ENCODE results near the gene DNAH8.

Gene DNAH8

GRCh38 chr6:38901802-38902522 is 186.9 kb downstream of the DNAH8 start:
- Histone ChIP-seq H3K4me3 (ENCODE audit: insufficient read depth, low read length, poor library complexity, severe bottlenecking) (no peak overlapping the region), H3K79me2 (ENCODE audit: insufficient read depth, low read length) (no peaks in the 10 kb centered on the region), H3K4me2 (ENCODE audit: low read depth, low read length, poor library complexity, severe bottlenecking) (no peak overlapping the region), H3F3A (ENCODE audit: insufficient read depth) (no peaks in the 10 kb centered on the region), H3K9me3 (ENCODE audit: insufficient read depth, low read length) (no peaks in the 10 kb centered on the region), H2AFZ (ENCODE audit: low read depth, low read length, severe bottlenecking) (no peak overlapping the region), H3K9me2 (replicated peaks; ENCODE audit: insufficient read depth, low read length) (no peaks in the 10 kb centered on the region), H3K27me3 (ENCODE audit: low read length) (peaks cover 3% of the 10 kb centered on the region; the same call in 1 of the 2 replicates), H3K36me3 (ENCODE audit: low read length) (no peaks in the 10 kb centered on the region), H3K27ac (ENCODE audit: low read depth, low read length) (no peak overlapping the region), H3K9ac (ENCODE audit: low read length) (no peak overlapping the region), H4K20me1 (ENCODE audit: low read depth, low read length) (no peaks in the 10 kb centered on the region)
- TF ChIP-seq EZH2phosphoT487 (conservative IDR thresholded peaks at IDR 0.05; ENCODE audit: low read length), result no peak
- no peak for TF ChIP-seq CTCF (IDR thresholded peaks at IDR 0.05; ENCODE audit: insufficient read depth, low read length, poor library complexity, severe bottlenecking)

DNA sequence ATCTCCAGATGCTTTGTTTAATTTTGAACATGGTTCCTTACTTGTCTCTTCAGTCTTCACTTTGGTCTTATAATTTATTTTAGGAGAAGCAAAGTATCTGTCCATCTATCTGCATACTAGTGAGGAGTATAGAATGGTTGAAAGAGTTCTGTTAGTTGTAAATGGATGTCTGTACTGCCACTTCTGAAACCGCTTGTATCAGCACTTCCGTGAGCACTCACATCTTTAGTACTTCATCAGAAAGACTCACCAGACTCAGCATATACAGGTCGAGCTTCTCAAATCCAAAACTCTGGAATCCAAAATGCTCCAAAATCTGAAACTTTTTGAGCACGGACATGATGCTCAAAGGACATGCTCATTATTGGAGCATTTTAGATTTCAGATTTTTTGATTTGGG is 191.5 kb downstream of the DNAH8 start:
- H3K4me3 ChIP-seq (ENCODE audit: insufficient read depth, low read length, poor library complexity, severe bottlenecking), result no peak overlapping the region
- TF ChIP-seq EZH2phosphoT487 (conservative IDR thresholded peaks at IDR 0.05; ENCODE audit: low read length) (no peak), CTCF (IDR thresholded peaks at IDR 0.05; ENCODE audit: insufficient read depth, low read length, poor library complexity, severe bottlenecking) (no peak)

GRCh38 chr6:38907264-38907663 is 192.2 kb downstream of the DNAH8 start:
- Histone ChIP-seq H3K27ac (ENCODE audit: low read depth, low read length) (no peak overlapping the region), H3K4me2 (ENCODE audit: low read depth, low read length, poor library complexity, severe bottlenecking) (no peak overlapping the region), H3F3A (ENCODE audit: insufficient read depth) (no peaks in the 10 kb centered on the region), H3K9me2 (replicated peaks; ENCODE audit: insufficient read depth, low read length) (no peaks in the 10 kb centered on the region), H2AFZ (ENCODE audit: low read depth, low read length, severe bottlenecking) (no peak overlapping the region), H3K27me3 (ENCODE audit: low read length) (peaks cover 3% of the 10 kb centered on the region; the same call in 1 of the 2 replicates), H3K9ac (ENCODE audit: low read length) (no peak overlapping the region), H3K4me3 (ENCODE audit: insufficient read depth, low read length, poor library complexity, severe bottlenecking) (no peak overlapping the region), H3K36me3 (ENCODE audit: low read length) (no peaks in the 10 kb centered on the region), H3K9me3 (ENCODE audit: insufficient read depth, low read length) (no peaks in the 10 kb centered on the region), H4K20me1 (ENCODE audit: low read depth, low read length) (no peaks in the 10 kb centered on the region), H3K79me2 (ENCODE audit: insufficient read depth, low read length) (no peaks in the 10 kb centered on the region)
- TF ChIP-seq CTCF (IDR thresholded peaks at IDR 0.05; ENCODE audit: insufficient read depth, low read length, poor library complexity, severe bottlenecking), result no peak
- no peak for TF ChIP-seq EZH2phosphoT487 (conservative IDR thresholded peaks at IDR 0.05; ENCODE audit: low read length)

More for the DNA sequence above, 191.5 kb downstream of the DNAH8 start:
- H2AFZ ChIP-seq (ENCODE audit: low read depth, low read length, severe bottlenecking), result no peak overlapping the region
- H3K9me3 ChIP-seq (ENCODE audit: insufficient read depth, low read length), result no peaks in the 10 kb centered on the region
- peaks cover 3% of the 10 kb centered on the region; the same call in 1 of the 2 replicates for H3K27me3 ChIP-seq (ENCODE audit: low read length)
- H3K9me2 ChIP-seq (replicated peaks; ENCODE audit: insufficient read depth, low read length), result no peaks in the 10 kb centered on the region
- H3K4me2 ChIP-seq (ENCODE audit: low read depth, low read length, poor library complexity, severe bottlenecking), result no peak overlapping the region
- H3K9ac ChIP-seq (ENCODE audit: low read length), result no peak overlapping the region
- no peaks in the 10 kb centered on the region for H3K36me3 ChIP-seq (ENCODE audit: low read length)
- no peaks in the 10 kb centered on the region for H4K20me1 ChIP-seq (ENCODE audit: low read depth, low read length)
- no peak overlapping the region for H3K27ac ChIP-seq (ENCODE audit: low read depth, low read length)
- H3F3A ChIP-seq (ENCODE audit: insufficient read depth), result no peaks in the 10 kb centered on the region
- H3K79me2 ChIP-seq (ENCODE audit: insufficient read depth, low read length), result no peaks in the 10 kb centered on the region

Measured in SU-DHL-6 (cell line).